Right lobe of liver (tissue), 6 donors: ENCODE data around the gene CEP170B. TPM values are rescaled to one million over a fixed set of nuclear protein-coding genes. Genes with fewer than 3 reads are reported as not detected.
A peak's percentile ranks its signal among the peaks of the same experiment; 100 is the strongest.
"Not testable (repeated sequence)": the region's sequence is repeated elsewhere in the genome, so short reads cannot be mapped to it uniquely, and the experiment has no call there.

Experiments
- ATAC-seq, 4 donors: fragments of 200-7000 bp; cut with Tn5 transposase; one replicate each; pipeline ENCODE4 v1.9.1; 2020; ENCODE audit warnings: mild to moderate bottlenecking in 4 of 4, moderate library complexity in 4 of 4
- DNase-seq, 3 donors: peaks; one replicate each; pipeline ENCODE4 v3.0.0-alpha.2; 2020
- H3K27ac ChIP-seq, 3 donors: fragments of 200-600 bp; one replicate each; pipeline ENCODE4 v1.8.0; 2022
- H3K27me3 ChIP-seq, 2 donors: fragments of 200-600 bp; one replicate each; pipeline ENCODE4 v1.8.0; 2022
- H3K36me3 ChIP-seq, 4 donors: fragments of 200-600 bp; sonication (generic) in 1 of 4; one replicate each; pipeline versions ENCODE4 v1.5.1 to v1.8.0; 2017 to 2022; ENCODE audit warnings: control low read depth in 1 of 4
- H3K4me1 ChIP-seq, 4 donors: fragments of 200-600 bp; sonication (generic) in 1 of 4; one replicate each; pipeline versions ENCODE4 v1.5.1 to v1.8.0; 2017 to 2022; ENCODE audit warnings: control low read depth in 1 of 4
- H3K4me3 ChIP-seq, 3 donors: fragments of 200-600 bp; one replicate each; pipeline ENCODE4 v1.8.0; 2022
- H3K9me3 ChIP-seq, 4 donors: fragments of 200-600 bp; sonication (generic) in 1 of 4; one replicate each; pipeline versions ENCODE4 v1.5.1 to v1.8.0; 2017 to 2022; ENCODE audit warnings: control low read depth in 1 of 4
- CTCF ChIP-seq, 4 donors: fragments of 200-600 bp in 3 of 4; fragments of 450-650 bp in 1 of 4; IDR thresholded peaks; one replicate each; pipeline versions ENCODE4 v1.5.1 to v1.8.0; 2016 to 2022; ENCODE audit warnings: antibody characterized with exemption in 4 of 4, mild to moderate bottlenecking in 2 of 4
- POLR2A ChIP-seq: fragments of 450-650 bp; IDR thresholded peaks from one replicate; pipeline ENCODE4 v1.6.1; 2017; ENCODE audit warnings: antibody characterized with exemption, mild to moderate bottlenecking
- WGBS: methylation state at CpG from one replicate; pipeline ENCODE4 v1.1.6; 2018; ENCODE audit warnings: low coverage, low lambda C conversion rate; ENCODE audit not compliant: insufficient coverage; ENCODE audit errors: missing lambda C conversion rate; 5-methylcytosine and 5-hydroxymethylcytosine counted together
- intact Hi-C, 2 donors: fragments of 100-400 bp; cut with DNase I; formaldehyde crosslinking; loops; one replicate each; pipeline versions ENCODE4 v1.11.2 to v1.14.1; 2022
- total RNA-seq, 6 experiments: library from RNA; depleted of rRNA in 2 of 6; stranded (reverse); fragments of >200 nt in 2 of 6; fragmentation: NEBNext Ultra II Directional in 3 of 6; extraction: Animal tissue kit (Norgen Biotek cat#: 25700) in 3 of 6; gene quantifications; one replicate each; pipeline versions ENCODE4 v1.1.0 to v1.2.4, GENCODE V29; 2016 to 2023
- donor health status: DM: no; HTN: yes; CAD: no.
- donor health status: DM: no; HTN: no; CAD: no.
- donor health status: DM: no; HTN: no; CAD: no.
- donor health status: DM: no; HTN: yes; CAD: no.
- donor health status: DM: no; HTN: yes; CAD: no.

The CEP170B gene
- total RNA-seq, 6 experiments from 2014 or later, result 13.2 to 22.4 (median 16.8) TPM

GRCh38 chr14:104888489-104889374 lies 23.7 kb downstream of the CEP170B start:
- Histone ChIP-seq H3K27me3 (no peaks in the 10 kb centered on the region), H3K4me1 (no peaks in the 10 kb centered on the region), H3K36me3 (peaks cover 0 to 14% (median 0%) of the 10 kb centered on the region in 4 donors), H3K9me3 (no peaks in the 10 kb centered on the region), H3K4me3 (no peak overlapping the region), H3K27ac (no peak overlapping the region)
- intact Hi-C loops, result no loop called here
- no CpG with 5 or more reads among the region's 26 CpGs for WGBS
- no peak for TF ChIP-seq POLR2A
- no peak for TF ChIP-seq CTCF (IDR thresholded peaks at IDR 0.05)
- ATAC-seq (no peak), DNase-seq (peak in 2 of 3 donors; percentile 17 to 51)

GRCh38 chr14:104889375-104889757 lies 24.3 kb downstream of the CEP170B start:
- TF ChIP-seq CTCF (IDR thresholded peaks at IDR 0.05) (no peak), POLR2A (no peak)
- DNase-seq (peak in 1 of 3 donors; percentile 16), ATAC-seq (no peak)
- Histone ChIP-seq H3K27ac (no peak overlapping the region), H3K4me3 (no peak overlapping the region), H3K4me1 (no peaks in the 10 kb centered on the region), H3K9me3 (no peaks in the 10 kb centered on the region), H3K36me3 (peaks cover 0 to 10% (median 0%) of the 10 kb centered on the region in 4 donors), H3K27me3 (no peaks in the 10 kb centered on the region)
- WGBS, result 95% methylated on average over 11 of the region's 23 CpGs
- intact Hi-C loops, result no loop called here

- intact Hi-C loops, H3K27me3 ChIP-seq: not testable (repeated sequence)
Measured at GRCh38 chr14:104890292-104890691, 25.2 kb downstream of the CEP170B start.

GRCh38 chr14:104891121-104891551 lies 26.1 kb downstream of the CEP170B start:
- DNase-seq (no peak), ATAC-seq (no peak)
- 96% methylated on average over 4 of the region's 4 CpGs for WGBS
- H3K9me3 ChIP-seq, result no peaks in the 10 kb centered on the region
- no peak overlapping the region for H3K27ac ChIP-seq
- TF ChIP-seq POLR2A, result no peak
- no peak for TF ChIP-seq CTCF (IDR thresholded peaks at IDR 0.05)
- no peaks in the 10 kb centered on the region for H3K27me3 ChIP-seq
- peaks cover 0 to 7% (median 0%) of the 10 kb centered on the region in 4 donors for H3K36me3 ChIP-seq
- H3K4me1 ChIP-seq, result peaks cover 0 to 5% (median 0%) of the 10 kb centered on the region in 4 donors
- H3K4me3 ChIP-seq, result no peak overlapping the region
- intact Hi-C loops, result no loop called here

More at GRCh38 chr14:104890292-104890691, 25.2 kb downstream of the CEP170B start:
- not testable (repeated sequence) for H3K4me3 ChIP-seq, H3K27ac ChIP-seq, H3K9me3 ChIP-seq, ATAC-seq, H3K4me1 ChIP-seq, DNase-seq
- peaks cover 0 to 10% (median 0%) of the 10 kb centered on the region in 4 donors for H3K36me3 ChIP-seq
